GM23338 (cell line): ENCODE data around the gene PRRT1.

Source experiments
- CREB1 ChIP-seq: fragments of 250-450 bp; sonication (Bioruptor Pico); IDR thresholded peaks from 2 replicates; pipeline ENCODE4 v1.5.0; 2020; ENCODE audit warnings: low read depth, mild to moderate bottlenecking, moderate library complexity
- EZH2 ChIP-seq: fragments of 200-600 bp; sonication (generic); IDR thresholded peaks from one replicate; pipeline ENCODE4 v1.8.0; 2017; ENCODE audit warnings: antibody characterized with exemption, mild to moderate bottlenecking, low read depth; ENCODE audit not compliant: unreplicated experiment
- POLR2AphosphoS5 ChIP-seq: IDR thresholded peaks from 2 replicates; pipeline ENCODE4 v1.6.1; 2016; ENCODE audit warnings: antibody characterized with exemption, low read depth
- TF ChIP-seq, protein P1 (sequence below), 2 experiments: fragments of 200-600 bp in 1 of 2; sonication (generic) in 1 of 2; conservative IDR thresholded peaks; 2 replicates each; pipeline versions ENCODE4 v1.5.1 to v1.6.1; 2016 to 2017; ENCODE audit warnings: antibody characterized with exemption in 2 of 2, low read depth in 2 of 2, mild to moderate bottlenecking in 2 of 2, moderate library complexity in 1 of 2

- TF ChIP-seq EZH2 = no peak
- TF ChIP-seq, protein P1, sequence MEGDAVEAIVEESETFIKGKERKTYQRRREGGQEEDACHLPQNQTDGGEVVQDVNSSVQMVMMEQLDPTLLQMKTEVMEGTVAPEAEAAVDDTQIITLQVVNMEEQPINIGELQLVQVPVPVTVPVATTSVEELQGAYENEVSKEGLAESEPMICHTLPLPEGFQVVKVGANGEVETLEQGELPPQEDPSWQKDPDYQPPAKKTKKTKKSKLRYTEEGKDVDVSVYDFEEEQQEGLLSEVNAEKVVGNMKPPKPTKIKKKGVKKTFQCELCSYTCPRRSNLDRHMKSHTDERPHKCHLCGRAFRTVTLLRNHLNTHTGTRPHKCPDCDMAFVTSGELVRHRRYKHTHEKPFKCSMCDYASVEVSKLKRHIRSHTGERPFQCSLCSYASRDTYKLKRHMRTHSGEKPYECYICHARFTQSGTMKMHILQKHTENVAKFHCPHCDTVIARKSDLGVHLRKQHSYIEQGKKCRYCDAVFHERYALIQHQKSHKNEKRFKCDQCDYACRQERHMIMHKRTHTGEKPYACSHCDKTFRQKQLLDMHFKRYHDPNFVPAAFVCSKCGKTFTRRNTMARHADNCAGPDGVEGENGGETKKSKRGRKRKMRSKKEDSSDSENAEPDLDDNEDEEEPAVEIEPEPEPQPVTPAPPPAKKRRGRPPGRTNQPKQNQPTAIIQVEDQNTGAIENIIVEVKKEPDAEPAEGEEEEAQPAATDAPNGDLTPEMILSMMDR (conservative IDR thresholded peaks at IDR 0.05; ENCODE audit: low read depth in 2 of 2) = no peak
- no peak for TF ChIP-seq CREB1 (CRISPR knock-in tag)
- TF ChIP-seq POLR2AphosphoS5 = no peak
These were observed 31.8 kb upstream of the PRRT1 start for GRCh38 chr6:32183483-32184083.
